AG08395 (cell line): ENCODE data around the gene HPCA.

Source experiments
- DNase-seq: peaks from one replicate; pipeline ENCODE4 v3.0.0; 2012; ENCODE audit warnings: mixed read lengths, low spot score

HPCA gene

DNA sequence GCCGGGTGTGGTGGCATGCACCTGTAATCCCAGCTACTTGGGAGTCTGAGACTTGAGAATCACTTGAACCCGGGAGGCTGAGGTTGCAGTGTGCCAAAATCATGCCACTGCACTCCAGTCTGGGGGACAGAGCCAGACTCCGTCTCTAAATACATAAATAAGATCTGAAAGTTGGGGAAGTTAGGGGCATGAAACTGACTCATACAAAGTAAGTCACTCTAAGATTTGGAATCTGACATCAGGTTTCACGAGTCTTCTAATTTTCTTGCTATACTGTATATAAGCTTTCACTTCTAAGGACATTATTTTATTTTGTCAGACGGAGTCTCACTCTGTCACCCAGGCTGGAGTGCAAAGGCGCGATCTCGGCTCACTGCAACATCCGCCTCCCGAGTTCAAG is 48.2 kb downstream of the HPCA start:
- no peak for DNase-seq

DNA sequence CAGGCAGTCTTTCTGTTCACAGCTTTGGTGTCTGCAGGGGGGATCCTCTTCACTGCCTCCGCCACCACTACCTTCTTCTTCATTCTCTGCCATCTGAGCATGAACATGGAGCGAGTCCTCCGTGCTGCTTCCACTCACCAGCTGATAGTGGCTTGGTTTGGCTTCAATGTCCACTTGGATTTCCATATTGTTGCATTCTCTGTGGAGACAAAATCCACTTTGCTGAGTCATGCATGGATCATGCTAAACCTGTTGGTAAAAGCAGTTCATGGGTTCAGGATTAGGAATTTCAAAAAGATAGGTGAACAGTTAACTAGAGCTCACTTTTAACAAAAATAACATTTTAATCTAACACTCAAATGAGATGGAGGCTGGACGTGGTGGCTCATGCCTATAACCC is 50.8 kb downstream of the HPCA start:
- no peak for DNase-seq

DNA sequence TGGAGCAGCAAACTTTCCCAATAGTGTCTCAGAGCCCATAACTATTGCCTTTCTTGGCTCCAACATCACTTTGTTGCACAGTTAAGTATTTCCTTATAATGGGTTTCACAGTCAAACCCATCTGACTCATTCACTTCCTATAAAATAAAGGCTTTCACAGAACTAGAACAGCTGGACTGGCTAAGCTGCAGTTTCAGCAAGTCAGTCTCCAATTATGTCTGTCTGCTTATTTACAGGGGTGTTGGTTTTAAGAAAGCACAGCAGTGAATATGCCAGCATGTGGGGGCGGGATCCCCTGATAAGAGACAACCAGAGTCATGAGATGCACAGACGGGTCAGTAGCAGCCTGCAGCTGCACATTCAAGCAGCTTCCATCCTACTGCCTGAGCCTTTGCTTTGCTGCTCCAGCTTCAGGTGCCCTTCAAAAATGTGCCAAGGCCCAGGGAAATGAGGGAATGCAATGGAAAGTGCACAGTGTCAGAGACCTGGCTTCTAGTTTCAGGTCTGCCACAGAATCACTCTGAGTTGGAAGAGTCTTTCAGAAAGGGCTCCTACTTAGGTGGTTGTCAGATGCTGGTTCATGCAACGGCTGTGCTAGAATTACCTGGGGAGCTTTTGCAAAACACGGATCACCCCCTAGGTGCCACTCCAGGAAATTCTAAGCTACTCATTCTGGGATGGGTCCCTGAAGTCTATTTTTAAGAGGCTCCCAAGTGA is 53.5 kb downstream of the HPCA start:
- DNase-seq, result peak; percentile 81

DNA sequence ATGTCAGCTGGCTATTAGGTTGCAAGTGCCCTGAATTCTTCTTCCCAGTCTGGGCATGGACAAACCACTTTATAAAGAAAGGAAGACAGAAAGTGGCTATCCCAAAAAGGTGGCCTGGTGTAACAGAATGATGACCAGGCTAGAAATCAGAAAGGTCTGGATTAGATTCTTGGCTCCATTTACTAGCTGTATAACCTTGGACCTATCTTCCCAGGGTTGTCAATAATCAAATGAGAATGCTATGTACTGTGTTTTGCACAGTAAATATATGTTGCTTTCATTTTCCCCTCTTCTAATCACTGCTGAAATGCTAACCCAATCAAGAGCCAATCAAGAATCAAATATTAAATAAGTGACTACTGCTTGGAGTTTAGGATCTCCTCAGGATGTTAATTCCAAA is 57.9 kb downstream of the HPCA start:
- DNase-seq, result no peak
